Hematopoietic multipotent progenitor cell treated with erythropoietin and hydrocortisone succinate and interleukin-3 and kit ligand, for 6 days (in vitro differentiated cells): ENCODE data around the gene GLTPD2.

ENCODE experiments used
- DNase-seq: peaks from one replicate; pipeline ENCODE4 v3.0.0-alpha.2; 2015

GLTPD2 gene

GRCh38 chr17:4772235-4772613, 16.5 kb upstream of the GLTPD2 start:
- no peak for DNase-seq

DNA sequence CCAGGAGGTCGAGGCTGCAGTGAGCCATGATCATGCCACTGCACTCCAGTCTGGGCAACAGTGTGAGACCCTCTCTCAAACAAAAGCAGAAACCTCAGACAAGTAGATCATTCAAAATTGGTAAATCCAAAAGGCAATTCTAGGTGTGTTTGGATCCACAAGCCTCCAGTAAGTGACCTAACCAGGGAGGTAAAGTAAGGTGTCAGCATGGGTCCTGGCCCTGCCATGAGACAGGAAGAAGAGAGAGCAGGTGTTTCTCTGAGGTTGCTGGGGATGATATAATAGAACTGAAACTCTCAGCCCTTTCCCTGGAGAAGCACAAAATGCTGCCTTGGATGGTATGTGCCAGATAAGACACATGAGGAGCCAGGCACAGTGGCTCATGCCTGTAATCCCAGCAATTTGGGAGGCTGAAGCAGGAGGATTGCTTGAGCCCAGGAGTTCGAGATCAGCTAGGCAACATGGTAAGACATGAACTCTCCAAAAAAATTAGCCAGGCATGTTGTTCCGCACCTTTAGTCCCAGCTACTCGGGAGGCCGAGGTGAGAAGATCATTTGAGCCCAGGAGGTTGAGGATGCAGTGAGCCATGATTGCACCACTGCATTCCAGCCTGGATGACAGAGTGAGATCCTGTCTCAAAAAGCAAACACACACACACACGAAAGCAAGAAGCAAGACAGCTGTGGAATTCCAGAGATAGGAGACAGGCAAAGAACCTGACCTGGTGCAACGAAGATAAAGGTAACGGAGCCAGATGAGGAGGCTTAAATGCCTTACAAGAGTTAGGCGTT, 10.6 kb upstream of the GLTPD2 start:
- no peak for DNase-seq

DNA sequence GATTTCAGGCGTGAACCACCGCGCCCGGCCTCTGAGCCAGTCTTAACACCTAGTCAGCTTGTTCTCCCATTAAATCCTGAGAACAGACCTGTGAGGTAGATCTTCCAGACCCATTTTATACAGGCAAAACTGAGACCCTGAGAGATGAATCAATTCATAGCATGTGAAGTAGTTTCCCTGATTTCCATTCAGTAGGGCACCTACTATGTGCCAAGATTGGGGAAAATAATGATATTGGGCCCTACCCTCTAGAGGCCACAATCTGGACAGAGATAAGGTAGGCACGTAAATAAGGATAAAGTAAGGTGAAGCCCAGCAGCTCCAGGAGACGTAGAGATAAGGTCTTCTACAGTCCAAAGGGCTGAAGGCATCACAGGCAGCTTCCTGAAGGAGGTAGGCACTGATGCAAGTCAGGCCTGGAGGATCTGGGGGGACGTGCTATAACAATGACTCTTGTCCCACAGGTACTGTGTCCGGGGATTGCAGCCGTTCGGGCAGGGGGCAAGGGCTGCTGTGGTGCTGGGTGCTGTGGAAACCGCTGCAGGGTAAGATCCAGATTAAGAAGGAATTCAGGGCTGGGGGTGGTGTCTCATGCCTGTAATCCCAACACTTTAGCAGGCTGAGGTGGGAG, 8.3 kb upstream of the GLTPD2 start:
- no peak for DNase-seq

DNA sequence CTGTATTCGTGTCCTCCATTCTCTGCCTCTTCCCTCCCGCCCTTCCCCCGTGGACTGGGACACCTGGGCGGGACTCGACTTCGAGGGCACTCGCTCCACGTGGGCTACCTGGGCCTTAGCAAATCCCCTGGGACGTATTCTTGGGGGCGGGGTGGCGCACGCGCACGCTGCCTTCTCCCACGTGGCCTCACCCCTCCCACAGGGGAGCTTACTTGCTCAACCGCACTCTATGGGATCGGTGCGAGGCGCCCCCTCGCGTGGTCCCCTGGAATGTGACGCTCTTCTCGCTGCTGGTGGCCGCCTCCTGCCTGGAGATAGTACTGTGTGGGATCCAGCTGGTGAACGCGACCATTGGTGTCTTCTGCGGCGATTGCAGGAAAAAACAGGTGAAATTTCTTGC, 6.1 kb upstream of the GLTPD2 start:
- DNase-seq, result no peak

DNA sequence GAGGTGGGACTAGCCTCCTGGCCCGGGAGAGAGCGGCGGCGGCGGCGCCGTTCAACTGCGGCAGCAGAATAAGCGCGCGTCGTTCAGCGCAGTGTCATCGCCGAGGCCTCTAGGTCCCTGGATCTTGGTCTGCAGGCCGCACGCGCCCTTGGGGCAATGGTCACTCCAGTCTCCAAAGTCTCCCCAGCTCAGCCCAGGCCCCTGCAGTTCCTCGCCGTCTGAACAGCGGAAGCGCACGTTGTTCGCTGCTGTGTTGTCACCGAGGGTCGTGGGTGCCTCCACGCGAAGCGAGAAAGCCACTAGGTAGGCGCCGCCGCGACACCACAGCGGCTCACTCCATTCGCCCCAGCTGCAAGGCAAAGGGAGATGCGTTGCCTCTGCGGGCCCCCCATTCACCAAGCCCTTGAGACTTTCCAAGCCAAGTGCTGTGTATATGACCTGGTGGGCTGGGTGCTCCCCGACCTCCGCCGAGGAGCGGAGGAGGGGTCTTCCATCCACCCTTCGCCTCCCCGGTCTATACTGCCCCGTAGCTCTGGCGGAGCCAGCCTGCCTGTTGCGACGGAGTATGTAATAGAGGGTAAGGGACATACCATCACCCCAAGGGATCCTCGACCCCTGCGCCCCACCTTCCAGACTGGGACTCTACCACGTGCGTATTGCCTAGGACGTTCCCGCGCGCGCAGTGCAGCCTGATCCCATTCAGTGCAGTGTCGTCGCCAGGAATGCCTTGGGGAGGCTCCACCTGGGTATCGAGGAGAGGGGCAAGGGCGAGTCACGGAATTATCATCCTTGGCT, 3.3 kb upstream of the GLTPD2 start:
- DNase-seq, result no peak

- DNase-seq, result no peak
Measured at GRCh38 chr17:4786106-4786511, 2.7 kb upstream of the GLTPD2 start, which contains the start of gene VMO1. Gene VMO1 (minus strand): TSS chr17:4786364. CDS start chr17:4786352, 12 bp downstream.

GRCh38 chr17:4786516-4786915, 2.2 kb upstream of the GLTPD2 start:
- DNase-seq, result no peak

GRCh38 chr17:4788159-4788806, 481 bp upstream of the GLTPD2 start:
- DNase-seq, result no peak

GRCh38 chr17:4789701-4789950, 862 bp downstream of the GLTPD2 start:
- DNase-seq, result no peak

DNA sequence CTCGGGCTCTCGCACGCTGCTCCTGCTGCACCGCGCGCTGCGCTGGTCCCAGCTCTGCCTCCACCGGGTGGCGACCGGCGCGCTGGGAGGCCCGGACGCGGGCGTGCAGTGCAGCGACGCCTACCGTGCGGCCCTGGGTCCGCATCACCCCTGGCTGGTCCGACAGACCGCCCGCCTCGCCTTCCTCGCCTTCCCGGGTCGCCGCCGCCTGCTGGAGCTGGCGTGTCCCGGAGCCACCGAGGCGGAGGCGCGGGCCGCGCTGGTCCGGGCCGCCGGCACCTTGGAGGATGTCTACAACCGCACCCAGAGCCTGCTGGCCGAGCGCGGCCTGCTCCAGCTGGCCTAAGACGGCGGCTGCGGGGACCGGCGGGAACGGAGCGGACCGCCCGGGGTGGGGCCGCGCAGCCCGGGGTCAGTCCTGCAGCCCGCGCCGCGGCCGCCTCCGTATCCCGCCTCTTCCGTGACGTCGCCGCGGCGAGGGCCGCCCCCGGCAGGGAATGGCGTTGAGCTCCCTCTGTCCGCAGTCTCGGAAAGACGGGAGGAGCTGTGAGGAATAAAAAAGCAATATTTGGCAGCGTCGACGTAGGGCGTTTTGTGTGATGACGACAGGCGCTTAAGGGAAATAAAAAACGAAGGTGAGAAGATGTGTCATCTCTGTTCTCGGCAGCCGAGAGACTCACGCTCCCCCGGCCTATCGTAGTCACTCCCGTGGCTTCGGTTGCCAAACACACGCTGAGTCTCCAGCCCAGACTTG, 1.4 kb downstream of the GLTPD2 start:
- peak; percentile 89 for DNase-seq

DNA sequence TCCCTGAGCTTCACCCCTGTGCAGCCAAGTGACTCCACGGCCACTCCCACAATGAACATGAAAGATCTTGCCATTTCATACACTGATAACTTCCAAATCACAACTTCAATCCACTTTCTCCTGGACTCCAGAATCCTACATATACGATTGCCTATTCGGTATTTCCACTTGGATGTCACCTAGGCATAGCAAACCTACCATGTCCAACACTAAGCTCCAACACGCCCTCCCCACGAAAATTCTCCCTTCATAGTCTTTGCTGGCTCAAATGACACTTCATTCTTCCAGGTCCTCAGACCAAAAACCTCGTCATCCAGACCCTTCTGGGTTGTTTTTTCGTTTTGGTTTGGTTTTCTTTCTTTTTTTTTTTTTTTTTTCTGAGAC, 1.9 kb downstream of the GLTPD2 start:
- no peak for DNase-seq

- no peak for DNase-seq
Measured at GRCh38 chr17:4795168-4795567, 6.4 kb downstream of the GLTPD2 start.

DNA sequence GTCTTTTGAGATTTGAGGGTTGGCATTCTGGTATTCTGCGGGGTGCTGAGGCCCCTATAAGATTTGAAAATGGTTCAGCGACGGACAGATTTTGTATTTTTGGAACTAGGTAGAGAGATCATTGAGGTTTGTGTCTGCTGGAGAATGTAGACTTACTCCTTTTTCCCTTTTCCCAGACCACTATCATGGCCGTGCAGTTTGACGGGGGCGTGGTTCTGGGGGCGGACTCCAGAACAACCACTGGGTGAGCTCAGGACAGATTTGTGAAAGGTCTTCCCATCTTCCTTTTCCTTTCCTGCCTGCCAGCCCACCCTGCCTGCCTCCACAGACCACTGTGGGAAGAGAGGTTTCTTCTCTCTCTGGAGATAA, 7.8 kb downstream of the GLTPD2 start:
- DNase-seq, result peak; percentile 70

DNA sequence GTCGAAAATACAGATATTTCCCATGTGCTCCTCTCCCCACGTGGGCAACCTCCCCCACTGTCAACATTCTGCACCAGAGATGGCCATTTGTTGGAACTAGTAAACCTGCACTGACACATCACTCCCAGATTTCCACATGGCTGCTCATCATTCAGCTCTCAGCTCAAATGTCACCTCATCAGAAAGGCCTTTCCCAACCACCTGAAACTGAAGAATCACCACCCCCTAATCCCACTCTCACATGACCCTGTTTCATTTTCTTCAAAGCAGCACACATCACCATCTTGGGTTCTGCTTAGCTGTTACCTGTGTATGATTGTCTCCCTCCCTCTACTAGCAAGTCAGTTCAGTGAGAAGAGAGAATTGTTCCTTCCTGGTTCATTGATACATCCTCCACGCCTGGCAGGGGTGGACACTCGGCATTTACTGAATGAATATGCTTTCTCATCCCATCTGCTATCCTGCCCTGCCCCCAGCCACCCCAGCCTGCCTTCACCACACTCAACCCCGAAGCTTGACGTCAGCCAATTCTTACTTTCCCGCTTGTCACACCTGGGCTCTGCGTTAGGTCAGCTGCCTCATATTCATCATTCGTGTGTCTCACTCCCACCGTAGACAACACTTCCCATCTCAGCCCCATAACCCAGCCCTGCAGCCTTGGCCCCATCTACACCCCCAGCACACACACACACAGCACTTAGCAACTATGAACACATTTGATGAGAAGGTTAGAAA, 11.9 kb downstream of the GLTPD2 start:
- DNase-seq, result no peak

DNA sequence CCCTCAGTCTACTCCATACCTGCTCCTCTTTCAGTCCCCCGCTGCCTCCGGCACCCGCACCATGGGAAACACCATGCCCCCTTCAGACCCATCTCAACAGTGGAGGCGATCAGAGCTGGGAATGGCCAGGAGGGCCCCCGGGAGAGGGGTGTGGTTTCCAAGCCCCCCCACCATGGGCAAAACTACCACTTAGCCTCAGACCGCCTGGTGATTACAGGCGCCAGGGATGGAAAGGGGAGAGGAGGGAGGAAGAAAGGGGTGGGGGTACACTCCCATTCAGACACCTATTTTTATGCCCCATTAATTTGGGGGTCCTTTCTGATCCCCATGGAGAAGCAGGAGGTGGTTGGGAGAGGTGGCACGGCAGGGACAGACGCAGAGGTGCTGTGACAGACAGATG, 13.5 kb downstream of the GLTPD2 start, which contains the start of gene C17orf114:
Gene C17orf114, minus strand, starts transcription at position 101 of the 400 bp plus-strand sequence.
- no peak for DNase-seq

DNA sequence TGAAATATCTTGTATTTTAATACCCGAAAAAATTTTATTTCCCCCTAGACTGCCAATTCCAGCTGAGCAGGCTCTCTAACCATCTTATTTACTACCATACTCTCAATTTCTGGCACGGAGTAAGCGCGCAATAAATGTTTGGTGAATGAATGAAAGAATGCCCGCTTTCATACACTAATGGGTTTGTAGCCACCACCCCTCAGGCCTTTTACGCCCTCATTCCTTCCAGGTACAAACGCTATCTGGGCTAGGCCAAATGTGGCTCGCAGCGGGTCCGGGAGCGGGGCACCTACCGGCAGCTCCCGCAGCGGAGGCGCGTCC, 17.7 kb downstream of the GLTPD2 start:
- no peak for DNase-seq

- DNase-seq, result peak; percentile 90
Measured at GRCh38 chr17:4806777-4807604, 18.2 kb downstream of the GLTPD2 start, which contains the start of gene PLD2. Gene PLD2 (plus strand): TSS chr17:4807152. CDS start chr17:4807773, 621 bp downstream.

DNA sequence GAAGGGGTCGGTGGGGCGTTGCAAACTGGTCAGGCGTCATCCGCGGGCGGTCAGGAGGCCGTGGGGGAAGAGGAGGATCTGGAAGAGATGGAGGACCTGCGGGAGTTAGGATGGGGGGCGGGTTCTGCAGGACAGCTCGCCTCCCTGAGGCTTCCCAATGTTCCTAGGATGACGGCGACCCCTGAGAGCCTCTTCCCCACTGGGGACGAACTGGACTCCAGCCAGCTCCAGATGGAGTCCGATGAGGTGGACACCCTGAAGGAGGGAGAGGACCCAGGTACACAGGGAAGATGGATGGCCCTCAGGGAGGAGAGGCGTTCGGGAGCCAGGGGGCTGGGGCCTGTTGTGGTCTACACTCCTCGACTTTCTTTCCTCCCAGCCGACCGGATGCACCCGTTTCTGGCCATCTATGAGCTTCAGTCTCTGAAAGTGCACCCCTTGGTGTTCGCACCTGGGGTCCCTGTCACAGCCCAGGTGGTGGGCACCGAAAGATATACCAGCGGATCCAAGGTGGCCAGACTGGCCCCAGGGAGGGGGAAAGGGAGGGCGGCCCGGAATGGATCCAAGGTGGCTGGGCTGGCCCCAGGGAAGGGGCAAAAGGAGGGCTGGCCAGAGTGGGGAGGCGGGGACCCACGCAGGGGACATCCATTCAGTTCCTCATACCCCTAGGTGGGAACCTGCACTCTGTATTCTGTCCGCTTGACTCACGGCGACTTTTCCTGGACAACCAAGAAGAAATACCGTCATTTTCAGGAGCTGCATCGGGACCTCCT, 19.0 kb downstream of the GLTPD2 start:
- no peak for DNase-seq

- no peak for DNase-seq
Measured at GRCh38 chr17:4808378-4808767, 19.6 kb downstream of the GLTPD2 start.

DNA sequence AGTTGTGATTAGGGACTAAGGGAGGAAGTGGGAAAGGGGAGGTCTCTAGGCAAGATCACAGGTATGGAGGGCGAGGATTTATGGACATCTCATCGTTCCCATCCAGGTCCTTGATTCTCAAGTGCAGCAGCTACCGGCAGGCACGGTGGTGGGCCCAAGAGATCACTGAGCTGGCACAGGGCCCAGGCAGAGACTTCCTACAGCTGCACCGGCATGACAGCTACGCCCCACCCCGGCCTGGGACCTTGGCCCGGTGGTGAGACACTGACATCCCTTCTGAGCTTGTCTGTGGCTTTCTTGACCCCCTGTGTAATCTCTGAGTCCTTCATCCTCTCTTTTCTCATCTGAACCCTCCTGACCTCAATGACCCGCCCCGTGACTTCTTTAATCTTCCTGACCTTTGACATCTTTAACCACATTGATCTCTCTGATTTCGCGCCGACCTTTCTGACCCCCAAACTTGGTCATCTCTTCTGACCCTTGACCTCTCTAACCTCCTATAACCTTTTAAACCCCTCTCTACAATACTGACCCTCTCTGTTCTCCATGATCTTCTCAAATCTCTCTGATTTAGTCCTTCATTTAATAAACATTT, 22.0 kb downstream of the GLTPD2 start:
- peak; percentile 75 for DNase-seq
